ENCODE results near the gene GATAD2A.
"Not testable (repeated sequence)": the region's sequence is repeated elsewhere in the genome, so short reads cannot be mapped to it uniquely, and the experiment has no call there.

The GATAD2A gene

DNA sequence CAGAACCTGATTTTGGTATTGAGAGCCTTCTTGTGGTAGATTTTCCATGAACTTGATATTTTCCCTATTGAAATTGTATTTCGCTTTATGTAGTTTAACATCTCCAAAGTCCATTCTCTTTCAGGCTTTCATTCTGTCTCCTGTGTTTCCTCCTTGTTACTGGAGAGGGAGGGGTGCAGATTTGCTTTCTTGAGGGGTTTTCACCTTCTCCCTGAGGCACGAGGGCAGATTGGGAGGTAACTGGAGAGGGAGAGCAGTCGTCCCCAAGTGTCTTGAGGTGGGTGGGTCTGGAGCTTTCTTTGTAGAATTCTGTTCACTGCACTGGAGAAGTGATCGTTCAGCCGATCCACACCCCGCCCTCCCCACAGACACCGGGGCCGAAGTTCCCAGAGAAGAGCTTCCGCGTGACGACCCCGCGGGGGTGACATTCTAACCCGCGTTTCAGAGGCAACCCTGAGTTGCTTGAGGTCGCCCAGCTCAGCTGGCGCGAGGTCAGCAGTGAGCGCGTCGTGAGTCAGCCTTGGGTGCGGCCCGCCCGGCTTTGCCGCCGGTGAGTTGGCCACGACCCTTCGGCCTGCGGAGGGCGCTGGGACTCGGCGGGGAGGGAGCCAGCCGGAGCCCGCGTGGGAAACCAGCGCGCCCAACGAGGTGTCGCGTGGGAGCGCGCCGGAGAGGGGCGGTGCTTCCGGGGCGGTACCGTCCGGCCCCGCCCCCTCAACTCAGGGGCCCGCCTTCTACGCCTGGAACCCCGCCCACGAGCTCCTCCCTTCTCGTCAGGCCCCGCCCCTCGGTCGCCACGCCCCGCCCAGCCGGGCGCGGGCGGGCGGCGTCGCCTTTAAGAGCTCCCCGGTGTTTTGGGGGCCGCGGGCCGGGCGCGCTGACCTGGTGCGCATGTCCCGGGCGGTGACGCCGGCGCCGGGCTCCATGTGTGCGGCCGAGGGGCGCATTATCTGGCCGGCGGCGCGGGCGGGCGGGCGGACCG is at the start of gene GATAD2A:
GATAD2A (plus strand) TSS at position 797 of the 982 bp plus-strand sequence. CDS start 59,671 bp downstream, outside the sequence.
- peak; percentile 59 for DNase-seq

DNA sequence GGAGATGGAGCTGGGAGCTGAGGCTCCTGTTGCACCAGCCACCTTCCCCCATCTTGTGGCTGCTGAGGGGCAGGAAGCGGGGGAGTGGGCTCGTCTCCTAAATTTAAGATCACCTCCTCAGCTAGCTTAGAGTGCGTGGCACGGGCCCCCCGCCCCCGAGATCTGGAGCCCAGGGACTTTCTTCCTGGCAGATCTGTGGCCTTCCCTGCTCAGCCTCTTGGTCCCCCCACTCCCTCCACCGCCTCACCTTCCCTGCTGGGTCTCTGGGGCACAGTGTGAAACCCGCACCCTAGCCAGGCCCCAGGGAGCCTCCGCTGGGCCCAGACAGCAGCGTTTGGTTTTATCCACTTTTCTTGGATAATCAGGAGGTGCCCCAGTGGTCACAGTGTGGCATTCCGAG is 49.0 kb upstream of the GATAD2A start:
- DNase-seq = no peak

DNA sequence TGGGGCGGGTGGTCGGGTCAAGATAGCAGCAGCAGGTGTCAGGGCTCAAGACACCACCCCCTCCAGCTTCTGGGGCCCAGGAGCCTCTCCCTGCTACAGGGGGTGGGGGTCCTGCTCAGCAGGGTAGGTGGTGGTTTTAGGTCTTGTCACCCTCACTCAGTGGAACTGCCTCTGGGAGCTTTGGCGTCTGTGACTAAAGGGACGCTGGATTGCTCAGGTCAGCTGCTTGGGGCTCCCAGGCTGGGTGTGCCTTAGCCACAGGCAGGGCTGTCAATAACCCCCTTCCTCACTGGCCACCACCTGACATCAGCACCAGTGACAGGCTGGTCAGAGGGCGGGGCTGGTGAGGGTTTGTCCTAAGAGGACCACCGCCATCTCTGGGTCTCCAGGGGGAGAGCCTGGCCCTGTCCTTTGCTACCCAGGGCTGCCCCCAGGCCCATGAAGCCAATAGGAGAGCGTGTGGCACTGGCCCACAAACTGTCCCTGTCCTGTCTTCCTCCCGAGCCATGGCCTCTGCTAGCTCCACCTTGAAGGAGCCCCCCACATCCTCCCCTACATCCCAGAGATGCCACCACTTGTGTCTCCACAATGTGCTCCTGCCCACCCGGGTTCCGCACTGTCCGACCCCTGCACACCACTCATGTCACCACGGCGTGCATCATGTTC is 48.4 kb upstream of the GATAD2A start:
- no peak for DNase-seq

DNA sequence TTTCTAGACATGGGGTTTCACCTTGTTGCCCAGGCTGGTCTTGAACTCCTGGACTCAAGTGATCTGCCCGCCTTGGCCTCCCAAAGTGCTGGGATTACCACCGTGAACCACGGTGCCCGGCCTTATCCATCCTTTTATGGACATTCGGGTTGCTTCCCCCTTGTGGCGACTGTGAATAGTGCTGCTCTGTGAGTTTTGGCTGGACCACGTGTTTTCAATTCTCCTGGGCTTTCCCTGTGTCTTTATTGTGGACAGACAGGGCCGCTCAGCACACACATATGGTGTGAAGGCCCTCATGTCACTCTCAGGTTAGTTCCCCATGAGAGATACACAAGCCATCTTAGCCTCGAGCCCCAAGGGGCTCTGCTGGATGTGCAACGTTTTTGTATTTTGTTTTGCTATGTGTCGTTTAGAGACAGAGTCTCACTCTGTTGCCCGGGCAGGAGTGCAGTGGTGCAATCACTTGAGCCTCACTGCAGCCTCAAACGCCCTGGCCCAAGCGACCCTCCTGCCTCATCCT is 44.3 kb upstream of the GATAD2A start:
- peak; percentile 72 for DNase-seq

DNA sequence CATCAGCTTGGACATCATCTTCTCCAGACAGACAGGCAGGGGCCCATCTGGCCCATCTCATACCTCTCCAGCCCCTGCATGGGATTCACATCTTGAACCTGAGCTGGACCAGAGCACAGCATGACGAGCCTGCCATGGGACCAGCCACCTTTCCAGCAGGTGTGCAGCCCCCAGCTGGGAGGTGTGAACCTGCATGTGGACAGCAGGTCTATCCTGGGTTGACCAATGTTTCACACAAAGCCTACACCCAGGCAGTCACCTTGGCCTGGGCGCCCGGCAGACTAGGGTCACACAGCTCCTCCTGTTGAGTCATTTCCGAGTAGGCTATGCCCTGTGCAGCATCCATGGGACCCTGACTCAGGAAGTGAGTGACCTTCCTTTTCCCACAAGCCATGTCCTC is 43.4 kb upstream of the GATAD2A start:
- no peak for DNase-seq

- peak; percentile 13 for DNase-seq
Measured at GRCh38 chr19:19366434-19367396, 38.8 kb upstream of the GATAD2A start.

- no peak for DNase-seq
Measured at GRCh38 chr19:19368087-19368486, 37.4 kb upstream of the GATAD2A start.

DNA sequence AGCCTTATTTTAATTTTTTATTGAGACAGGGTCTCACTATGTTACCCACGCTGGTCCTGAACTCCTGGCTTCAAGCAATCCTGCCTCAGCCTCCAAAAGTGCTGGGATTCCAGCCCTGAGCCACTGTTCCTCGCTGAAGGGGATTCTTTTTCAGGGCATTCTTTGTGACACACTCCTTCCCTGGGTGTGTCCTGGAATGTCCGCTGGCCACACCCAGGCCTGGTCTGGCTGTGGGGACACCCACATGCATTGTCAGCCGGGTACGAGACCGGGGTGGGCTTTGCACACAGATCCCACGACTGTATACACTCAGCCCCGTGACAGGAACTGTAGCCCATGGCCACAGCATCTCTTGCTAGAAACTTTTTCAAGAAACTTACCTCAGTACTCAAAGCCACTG is 34.4 kb upstream of the GATAD2A start:
- no peak for DNase-seq

DNA sequence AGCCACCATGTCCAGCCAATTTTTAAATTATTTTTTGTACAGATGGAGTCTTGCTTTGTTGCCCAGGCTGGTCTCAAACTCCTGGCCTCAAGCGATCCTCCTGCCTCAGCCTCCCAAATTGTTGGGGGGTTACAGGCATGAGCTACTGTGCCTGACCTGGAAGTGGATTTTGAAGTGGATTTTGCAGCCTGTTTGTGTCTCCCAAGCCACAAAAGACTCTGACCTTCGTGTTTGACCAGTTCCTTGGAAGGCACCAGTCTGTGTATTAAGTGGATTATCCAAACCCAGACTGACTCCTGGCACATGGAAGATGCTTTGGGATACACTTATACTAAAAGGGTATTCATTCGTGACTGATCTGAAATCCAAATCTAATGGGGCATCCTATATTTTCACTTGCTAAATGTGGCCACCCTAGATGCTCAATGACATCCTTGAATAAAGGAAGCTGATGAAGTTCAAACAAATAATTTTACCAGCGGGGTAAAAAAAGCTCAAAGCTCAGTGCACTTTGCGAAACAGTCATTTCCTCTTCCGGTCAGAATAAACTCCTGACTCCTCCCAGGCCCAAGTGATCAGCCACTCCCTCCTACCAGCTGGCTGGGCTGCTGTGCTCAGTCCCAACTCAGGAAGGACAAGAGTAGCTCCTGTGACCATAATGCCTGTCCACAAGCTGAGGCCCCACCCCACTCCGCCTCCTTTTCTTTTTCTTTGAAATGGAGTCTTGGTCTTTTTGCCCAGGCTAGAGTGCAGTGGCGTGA is 32.6 kb upstream of the GATAD2A start:
- DNase-seq = no peak

- no peak for DNase-seq
Measured at GRCh38 chr19:19379527-19379926, 25.9 kb upstream of the GATAD2A start.

DNA sequence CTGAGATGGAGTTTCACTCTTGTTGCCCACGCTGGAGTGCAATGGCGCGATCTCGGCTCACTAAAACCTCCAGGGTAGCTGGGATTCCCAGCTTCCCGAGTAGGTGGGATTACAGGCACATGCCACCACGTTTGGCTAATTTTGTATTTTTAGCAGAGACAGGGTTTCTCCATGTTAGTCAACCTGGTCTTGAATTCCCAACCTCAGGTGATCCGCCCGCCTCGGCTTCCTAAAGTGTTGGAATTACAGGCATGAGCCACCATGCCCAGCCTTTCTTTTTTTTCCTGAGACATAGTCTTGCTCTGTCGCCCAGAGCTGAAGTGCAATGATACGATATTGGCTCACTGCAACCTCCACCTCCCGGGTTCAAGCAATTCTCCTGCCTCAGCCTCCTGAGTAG is 25.2 kb upstream of the GATAD2A start:
- DNase-seq = not testable (repeated sequence)

DNA sequence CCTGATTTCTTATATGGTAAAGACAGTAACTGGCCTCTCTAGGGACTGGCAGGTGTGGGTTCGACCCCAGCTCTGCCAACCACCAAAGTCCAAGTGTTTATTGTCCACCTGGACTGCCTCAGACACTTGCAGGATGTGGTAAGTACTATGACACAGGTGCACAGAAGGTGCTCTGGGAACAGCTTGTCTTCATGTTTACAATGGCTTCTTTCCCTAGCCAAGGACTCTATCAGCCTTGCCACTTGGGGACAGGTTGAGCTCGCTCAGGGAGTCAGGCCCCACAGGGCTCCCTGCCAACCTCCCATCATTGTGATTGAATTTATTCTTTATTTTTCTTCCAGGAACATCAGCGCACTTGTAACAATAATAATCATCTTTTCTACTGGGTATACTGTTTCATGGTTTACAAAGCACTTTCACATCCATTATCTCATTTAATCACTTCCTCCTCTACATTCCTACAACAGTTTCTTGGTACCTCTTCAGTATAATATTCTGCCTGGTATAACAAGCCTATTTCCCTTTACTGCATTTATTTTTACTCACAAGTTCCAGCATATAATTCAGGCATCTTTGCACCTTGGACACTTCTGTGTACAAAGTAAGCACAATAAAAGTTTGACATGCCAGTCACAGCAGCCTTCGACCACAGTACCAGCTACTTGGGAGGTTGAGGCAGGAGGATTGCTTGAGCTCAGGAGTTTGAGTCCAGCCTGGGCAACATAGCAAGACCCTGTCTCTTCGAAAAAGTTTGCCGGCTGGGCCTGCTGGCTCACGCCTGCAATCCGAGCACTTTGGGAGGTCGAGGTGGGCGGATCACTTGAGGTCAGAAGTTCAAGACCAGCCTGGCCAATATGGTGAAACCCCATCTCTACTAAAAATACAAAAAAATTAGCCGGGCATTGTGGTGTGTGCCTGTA is 24.2 kb upstream of the GATAD2A start:
- DNase-seq = no peak

GRCh38 chr19:19382118-19382517 is 23.4 kb upstream of the GATAD2A start:
- no peak for DNase-seq

DNA sequence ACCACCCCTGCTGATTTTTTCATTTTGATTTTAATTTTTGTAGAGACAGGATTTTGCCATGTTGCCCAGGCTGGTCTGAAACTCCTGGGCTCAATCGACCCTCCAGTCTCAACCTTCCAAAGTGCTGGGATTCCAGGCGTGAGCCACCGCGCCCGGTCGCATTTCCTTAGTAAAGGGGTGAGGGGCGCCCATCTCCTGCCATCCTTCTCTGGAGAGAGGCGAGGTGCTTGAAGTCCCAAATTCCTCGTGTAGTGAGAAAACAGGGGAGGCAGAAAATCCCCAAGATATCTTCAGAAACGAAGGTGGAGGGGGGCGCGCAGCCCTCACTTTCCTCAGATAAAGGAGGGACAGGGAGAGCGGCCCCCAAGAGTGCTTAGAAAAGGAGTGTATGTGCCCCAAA is 21.0 kb upstream of the GATAD2A start:
- no peak for DNase-seq

GRCh38 chr19:19385131-19385895 is 20.2 kb upstream of the GATAD2A start:
- DNase-seq = peak; percentile 99

- no peak for DNase-seq
Measured at GRCh38 chr19:19385896-19386869, 19.3 kb upstream of the GATAD2A start.

DNA sequence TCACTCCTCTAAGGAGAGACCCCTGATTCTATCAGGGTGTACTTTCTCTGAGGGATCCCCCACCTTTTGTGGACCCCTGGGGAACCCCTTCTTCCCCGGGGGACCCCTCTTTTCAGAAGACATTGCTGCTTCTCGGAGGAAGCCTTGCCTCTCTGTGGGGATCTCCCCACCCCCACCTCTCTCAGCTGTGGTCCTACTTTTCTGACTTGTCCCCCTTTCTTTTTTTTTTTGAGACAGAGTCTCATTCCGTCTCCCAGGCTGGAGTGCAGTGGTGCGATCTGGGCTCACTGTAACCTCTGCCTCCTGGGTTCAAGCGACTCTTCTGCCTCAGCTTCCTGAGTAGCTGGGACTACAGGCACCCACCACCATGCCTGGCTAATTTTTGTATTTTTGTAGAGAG is 18.4 kb upstream of the GATAD2A start:
- DNase-seq = no peak

Measured in NCI-H1694 (cell line).